GM18505 (cell line): Measurements from ENCODE around the gene GALNT2.

Experiments
- ATAC-seq: cut with Tn5 transposase; IDR thresholded peaks from one replicate; pipeline ENCODE4 v1.9.1; 2021; ENCODE audit not compliant: unreplicated experiment
- POLR2A ChIP-seq: IDR thresholded peaks from 4 replicates; pipeline ENCODE4 v1.6.1; 2011; ENCODE audit warnings: borderline replicate concordance; ENCODE audit not compliant: insufficient read depth, insufficient read length; ENCODE audit errors: extremely low read depth

GALNT2 gene

DNA sequence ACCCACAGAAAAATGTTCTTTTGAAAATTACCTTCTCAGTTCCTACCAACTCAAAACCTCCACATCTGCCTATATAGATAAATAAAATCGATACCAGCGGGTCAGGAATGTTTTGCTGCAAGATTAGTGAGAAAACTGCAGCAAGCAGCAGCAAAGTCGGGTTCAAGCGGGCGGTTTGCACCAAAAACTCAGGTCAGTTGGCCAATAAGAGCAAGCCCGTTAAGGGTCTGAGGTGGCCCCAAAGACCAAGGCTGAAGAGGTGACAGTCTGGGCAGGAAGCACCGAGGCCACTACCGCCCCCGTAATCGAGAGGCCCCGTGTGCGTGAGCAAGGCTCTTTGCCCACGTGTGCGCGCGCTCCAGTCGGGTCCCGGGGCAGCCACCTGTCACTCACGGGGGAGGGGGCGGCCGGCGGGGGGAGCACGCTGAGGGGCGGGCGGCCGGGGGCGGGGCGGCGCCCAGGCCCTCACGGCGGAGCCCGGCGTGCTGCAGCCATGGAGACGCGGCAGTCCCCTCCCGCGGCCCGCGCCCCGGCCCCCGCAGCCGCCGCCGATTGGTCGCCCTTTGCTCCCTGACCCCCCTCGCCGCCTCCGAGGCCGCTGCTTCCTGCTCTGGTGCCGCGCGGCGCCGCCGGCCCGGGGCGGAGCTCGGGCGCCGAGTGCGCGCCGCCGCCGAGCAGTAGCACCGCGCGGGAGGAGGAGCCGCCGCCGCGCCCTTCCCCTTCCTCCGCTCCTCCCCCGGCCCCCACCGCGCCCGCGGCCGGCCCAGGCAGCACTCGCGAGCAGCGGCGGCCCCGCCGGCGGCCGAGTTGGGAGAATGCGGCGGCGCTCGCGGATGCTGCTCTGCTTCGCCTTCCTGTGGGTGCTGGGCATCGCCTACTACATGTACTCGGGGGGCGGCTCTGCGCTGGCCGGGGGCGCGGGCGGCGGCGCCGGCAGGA is at the start of gene GALNT2:
GALNT2 (plus strand) TSS at position 773 of the 939 bp plus-strand sequence; CDS start at position 816, 43 bp downstream.
- ATAC-seq: peak; percentile 88
- peak; percentile 79 for TF ChIP-seq POLR2A

- TF ChIP-seq POLR2A: no peak
- ATAC-seq: no peak
These were observed 46.6 kb upstream of the GALNT2 start for GRCh38 chr1:230020451-230020850.

- TF ChIP-seq POLR2A: no peak
These were observed 44.2 kb upstream of the GALNT2 start for GRCh38 chr1:230022666-230023380.

DNA sequence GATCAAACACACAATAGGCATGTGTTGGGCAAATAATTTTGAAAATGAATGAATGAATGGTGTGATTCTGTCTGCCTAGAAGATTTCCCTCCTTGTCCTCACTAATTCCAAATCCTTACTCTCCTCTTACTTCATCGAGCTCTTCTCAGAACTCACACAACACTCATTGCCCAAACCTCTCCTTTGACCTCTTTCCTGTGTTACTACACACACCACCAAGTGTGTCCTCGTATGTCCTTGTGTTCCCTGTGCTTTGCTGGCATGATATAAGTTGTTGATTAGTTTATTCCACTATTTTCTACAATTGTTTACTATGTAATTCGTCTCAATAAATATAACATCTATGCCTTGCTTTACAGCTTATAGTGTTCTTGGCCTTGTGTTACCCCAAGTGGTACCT is 41.4 kb upstream of the GALNT2 start:
- no peak for TF ChIP-seq POLR2A
- ATAC-seq: no peak

More at GRCh38 chr1:230022666-230023380, 44.2 kb upstream of the GALNT2 start:
- ATAC-seq: no peak

GRCh38 chr1:230026139-230026538 is 40.9 kb upstream of the GALNT2 start:
- no peak for ATAC-seq
- no peak for TF ChIP-seq POLR2A

DNA sequence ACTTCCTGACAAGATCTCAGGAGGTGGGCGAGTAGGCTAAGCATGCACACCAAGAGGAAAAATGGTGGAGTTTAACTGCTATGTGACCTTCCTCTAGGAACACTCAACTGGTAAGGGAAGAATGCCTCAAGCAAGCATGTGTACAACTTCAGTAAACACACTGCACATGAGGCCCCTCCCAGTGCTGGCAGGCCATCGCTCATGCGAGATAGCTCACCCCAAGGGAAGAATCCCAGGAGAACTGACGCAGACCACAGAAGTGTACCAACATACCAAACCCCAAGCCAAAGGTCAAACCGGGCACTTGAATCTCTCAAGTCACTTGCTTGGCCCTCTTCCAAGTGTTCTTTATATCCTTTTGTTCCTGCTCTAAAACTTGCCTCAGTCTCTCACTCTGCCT is 40.5 kb upstream of the GALNT2 start:
- ATAC-seq: no peak
- TF ChIP-seq POLR2A: no peak

DNA sequence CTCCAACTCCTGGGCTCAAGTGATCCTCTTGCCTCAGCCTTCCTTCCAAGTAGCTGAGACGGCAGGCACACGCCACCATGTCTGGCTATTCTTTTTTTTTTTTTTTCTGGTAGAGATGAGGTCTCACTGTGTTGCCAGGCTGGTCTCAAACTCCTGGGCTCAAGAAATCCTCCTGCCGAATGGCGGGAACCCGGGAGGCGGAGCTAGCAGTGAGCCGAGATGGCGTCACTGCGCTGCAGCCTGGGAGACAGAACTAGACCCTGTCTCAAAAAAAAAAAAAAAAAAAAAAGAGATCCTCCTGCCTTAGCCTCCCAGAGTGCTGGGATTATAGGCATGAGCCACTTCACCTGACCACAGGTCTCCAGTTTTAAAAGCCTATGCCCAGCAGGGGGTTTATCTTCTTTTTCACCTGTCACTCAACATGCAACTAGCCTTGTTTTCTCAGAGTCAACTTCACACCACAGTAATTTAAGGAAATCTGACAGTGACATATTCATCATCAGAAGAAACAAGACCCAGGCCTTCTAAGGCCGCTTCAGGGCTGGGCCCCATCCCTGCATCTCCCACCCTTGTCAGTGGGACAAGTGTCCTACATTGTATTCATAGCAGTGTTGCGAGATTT is 38.3 kb upstream of the GALNT2 start:
- no peak for ATAC-seq
- TF ChIP-seq POLR2A: no peak

- no peak for TF ChIP-seq POLR2A
- no peak for ATAC-seq
These were observed 37.6 kb upstream of the GALNT2 start for GRCh38 chr1:230029244-230029941.

GRCh38 chr1:230030122-230030821 is 36.8 kb upstream of the GALNT2 start:
- no peak for ATAC-seq
- TF ChIP-seq POLR2A: no peak

- ATAC-seq: no peak
- no peak for TF ChIP-seq POLR2A
These were observed 35.9 kb upstream of the GALNT2 start for GRCh38 chr1:230031131-230031530.

GRCh38 chr1:230032516-230033281 is 34.3 kb upstream of the GALNT2 start:
- no peak for TF ChIP-seq POLR2A
- ATAC-seq: no peak

DNA sequence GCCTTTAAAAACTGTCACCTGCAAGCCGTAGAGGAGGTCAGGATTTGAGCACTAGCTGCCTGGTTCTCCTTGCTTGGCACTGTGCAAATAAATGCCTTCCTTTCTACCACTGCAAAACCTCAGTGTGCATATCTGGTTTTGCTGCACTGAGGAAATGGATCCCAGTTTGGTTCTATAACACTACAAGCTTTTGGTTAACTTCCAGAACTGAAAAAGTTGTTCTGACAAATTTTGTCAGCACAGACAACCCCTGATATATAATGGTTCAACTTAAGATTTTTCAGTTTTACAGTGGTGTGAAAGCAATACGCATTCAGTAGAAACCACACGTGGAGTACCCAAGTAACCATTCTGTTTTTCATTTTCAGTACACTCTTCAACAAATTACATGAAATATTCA is 29.8 kb upstream of the GALNT2 start:
- TF ChIP-seq POLR2A: no peak
- ATAC-seq: no peak
